GM12801 (cell line): Measurements from ENCODE around the gene BCKDHB.

Source experiments
- CTCF ChIP-seq: IDR thresholded peaks from one replicate; pipeline ENCODE4 v1.5.1; 2011; ENCODE audit warnings: control low read depth; ENCODE audit not compliant: insufficient read length; ENCODE audit errors: extremely low read depth

Gene BCKDHB

GRCh38 chr6:80106418-80107235 is at the start of gene BCKDHB:
BCKDHB (plus strand) TSS chr6:80106671; CDS start chr6:80106694, 23 bp downstream.
- TF ChIP-seq CTCF, result no peak

GRCh38 chr6:80060774-80061173 is 45.7 kb upstream of the BCKDHB start:
- no peak for TF ChIP-seq CTCF

- no peak for TF ChIP-seq CTCF
Observed at GRCh38 chr6:80077067-80077466, 29.4 kb upstream of the BCKDHB start.

- no peak for TF ChIP-seq CTCF
Observed at GRCh38 chr6:80088637-80089036, 17.8 kb upstream of the BCKDHB start.

GRCh38 chr6:80091506-80091905 is 15.0 kb upstream of the BCKDHB start:
- no peak for TF ChIP-seq CTCF

GRCh38 chr6:80094017-80094416 is 12.5 kb upstream of the BCKDHB start:
- no peak for TF ChIP-seq CTCF

GRCh38 chr6:80095600-80095999 is 10.9 kb upstream of the BCKDHB start:
- TF ChIP-seq CTCF, result no peak

GRCh38 chr6:80098392-80098791 is 8.1 kb upstream of the BCKDHB start:
- TF ChIP-seq CTCF, result no peak
